GM19023 (cell line): ENCODE measurements around the gene EHHADH.
"Not testable (repeated sequence)": the region's sequence is repeated elsewhere in the genome, so short reads cannot be mapped to it uniquely, and the experiment has no call there.

Source experiments
- ATAC-seq: cut with Tn5 transposase; IDR thresholded peaks from one replicate; pipeline ENCODE4 v1.9.1; 2021; ENCODE audit warnings: mild to moderate bottlenecking, moderate library complexity; ENCODE audit not compliant: unreplicated experiment

The EHHADH gene

DNA sequence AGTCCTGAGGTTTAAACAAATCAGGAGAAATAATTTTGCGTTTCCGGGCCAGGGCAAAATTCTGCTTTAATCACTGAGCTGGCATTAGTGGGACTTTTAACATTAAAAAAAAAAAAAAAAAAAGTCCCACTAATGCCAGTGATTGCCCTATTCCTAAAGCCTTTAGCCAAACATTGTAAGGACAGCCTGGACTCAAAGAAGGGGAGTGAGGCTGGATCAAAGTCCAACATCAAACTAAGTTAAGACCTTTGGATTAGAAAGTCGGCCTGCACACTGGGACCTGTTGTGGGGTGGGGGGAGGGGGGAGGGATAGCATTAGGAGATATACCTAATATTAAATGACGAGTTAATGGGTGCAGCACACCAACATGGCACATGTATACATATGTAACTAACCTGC is 716 bp downstream of the EHHADH start:
- not testable (repeated sequence) for ATAC-seq

DNA sequence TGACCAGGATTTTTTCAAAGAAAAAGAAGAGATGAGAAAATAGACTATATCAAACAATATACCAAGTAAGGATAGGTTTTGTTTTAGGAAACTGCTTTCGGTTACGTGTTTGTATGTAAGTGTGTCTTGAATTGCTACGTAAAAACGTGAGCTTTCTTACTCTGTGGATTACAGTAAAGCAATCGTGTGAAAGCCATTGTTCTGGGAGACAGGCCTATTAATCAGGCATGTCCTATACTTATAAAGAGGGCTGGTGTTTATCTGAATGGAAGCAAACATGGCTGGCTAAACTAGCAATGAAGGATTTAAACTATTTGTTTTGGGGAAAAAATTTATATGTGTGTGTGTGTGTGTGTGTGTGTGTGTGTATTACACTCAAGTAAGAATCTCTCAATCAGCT is 2.6 kb downstream of the EHHADH start:
- no peak for ATAC-seq

DNA sequence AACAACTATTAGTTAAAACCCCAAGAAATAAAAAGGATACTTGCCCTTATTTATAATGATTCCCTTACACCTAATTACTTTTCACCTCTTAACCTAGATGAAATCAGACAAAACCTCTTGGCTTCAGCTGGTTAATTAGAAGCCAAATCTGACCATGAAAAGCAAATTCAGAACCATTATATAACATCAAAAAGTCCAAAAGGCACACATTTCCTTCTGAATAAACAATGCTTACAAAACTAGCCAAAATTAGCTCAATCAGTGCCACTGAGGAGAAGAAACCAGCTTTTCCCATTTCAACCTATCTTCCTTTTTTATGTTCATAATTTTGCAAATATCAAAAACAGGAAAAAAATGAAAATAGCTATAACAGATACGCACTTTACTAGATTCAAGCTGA is 3.2 kb downstream of the EHHADH start:
- ATAC-seq: no peak

DNA sequence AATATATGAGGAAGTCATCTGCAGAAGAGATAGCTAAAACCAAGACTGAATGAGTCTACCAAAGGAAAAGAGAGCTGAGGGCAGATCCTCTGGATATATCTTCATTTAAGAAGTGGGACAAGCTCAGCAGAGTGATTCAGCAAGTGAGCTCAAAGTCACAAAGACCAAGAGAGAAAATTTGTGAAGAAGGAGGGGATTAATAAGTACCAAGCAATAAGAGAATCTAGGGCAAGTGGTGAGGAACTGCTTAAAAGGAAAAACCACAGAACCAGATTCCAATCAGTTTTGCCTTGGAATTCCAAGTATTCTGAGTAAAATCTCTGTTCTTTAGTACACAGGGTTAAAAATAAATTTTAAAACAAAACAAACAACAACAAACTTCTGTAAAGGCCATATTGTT is 3.6 kb downstream of the EHHADH start:
- ATAC-seq: no peak

DNA sequence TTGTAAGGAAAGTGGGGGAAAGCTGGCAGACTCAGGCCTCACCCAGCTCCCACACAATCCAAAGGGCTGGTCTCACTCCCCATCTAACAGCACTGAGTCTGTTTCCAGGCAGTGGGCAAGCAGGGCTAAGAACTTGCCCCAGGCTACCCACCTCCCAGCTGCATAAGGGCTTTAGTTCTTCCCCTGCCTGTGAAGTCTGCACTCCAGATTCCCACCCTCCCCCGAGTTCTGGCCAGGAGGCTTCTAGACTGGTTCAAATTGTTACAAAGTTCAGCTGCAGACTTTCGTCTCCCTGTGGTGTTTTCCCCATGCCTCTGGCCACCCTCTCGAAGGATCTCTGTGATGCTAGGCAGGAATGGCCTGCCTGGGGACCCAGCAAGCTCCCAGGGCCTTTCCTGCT is 11.2 kb downstream of the EHHADH start:
- no peak for ATAC-seq

DNA sequence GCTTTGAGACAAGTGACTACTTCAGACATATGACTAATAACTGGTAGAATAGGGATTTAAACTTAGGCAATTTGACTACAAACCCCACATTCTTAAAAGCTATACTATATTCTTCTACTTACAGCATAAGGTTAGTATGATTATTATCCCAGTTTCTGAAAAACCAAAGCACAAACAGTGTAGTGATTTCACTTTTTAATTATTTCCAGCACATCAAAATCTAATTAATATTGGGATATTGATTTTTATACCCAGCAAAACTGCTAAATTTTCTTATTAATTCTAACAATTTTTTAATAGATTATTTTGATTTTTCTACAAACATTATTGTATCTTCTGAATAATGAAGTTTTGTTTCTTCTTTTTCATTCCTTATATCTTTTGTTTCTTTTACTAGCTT is 16.9 kb downstream of the EHHADH start:
- no peak for ATAC-seq

DNA sequence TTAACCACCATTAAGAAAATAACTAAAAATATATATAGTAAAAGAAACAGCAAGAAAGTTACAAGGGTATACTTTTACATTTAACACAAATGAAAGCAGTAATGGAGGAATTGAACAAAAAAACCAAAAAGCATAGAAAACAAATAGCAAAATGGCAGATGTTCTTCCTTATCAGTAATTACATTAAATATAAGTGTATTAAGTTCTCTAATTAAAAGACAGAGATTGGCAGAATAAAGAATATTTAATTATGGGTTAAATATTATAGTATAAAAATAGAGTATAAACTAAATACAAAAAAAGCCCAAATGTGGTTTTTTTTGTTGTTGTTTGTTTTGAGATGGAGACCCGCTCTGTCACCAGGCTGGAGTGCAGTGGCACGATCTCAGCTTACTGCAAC is 20.5 kb downstream of the EHHADH start:
- no peak for ATAC-seq

DNA sequence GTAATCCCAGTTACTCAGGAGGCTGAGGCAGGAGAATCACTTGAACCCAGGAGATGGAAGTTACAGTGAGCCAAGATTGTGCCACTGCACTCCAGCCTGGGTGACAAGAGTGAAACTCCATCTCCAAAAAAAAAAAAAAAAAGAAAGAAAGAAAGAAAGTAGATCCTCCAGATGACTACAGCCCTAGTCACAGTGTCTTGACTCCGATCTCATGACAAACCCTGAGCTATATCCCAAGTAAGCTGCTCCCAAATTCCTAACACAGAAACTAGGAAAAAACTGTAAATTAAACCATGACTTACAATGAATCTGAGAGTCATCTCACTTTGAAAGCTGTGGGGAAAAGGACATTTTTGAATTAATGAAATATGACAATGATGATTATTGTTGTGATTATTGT is 27.3 kb downstream of the EHHADH start:
- not testable (repeated sequence) for ATAC-seq

DNA sequence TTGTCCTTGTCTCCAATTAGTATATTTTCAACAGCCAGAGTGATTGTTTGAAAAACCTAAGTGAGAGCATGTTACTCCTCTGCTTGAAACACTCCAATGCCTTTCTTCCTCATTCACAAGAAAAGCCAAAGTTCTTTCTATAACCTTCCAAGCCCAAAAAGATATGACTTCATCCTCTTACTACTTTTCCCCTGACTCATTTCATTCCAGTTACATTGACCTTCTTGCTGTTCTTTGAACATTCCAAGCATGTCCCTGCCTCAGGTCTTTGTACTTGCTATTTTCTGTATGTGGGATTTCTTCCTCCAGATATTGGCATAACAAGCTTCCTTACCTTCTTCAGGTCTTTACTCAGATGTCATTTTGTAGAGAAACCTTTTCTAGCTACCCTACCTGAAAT is 28.3 kb downstream of the EHHADH start:
- no peak for ATAC-seq

DNA sequence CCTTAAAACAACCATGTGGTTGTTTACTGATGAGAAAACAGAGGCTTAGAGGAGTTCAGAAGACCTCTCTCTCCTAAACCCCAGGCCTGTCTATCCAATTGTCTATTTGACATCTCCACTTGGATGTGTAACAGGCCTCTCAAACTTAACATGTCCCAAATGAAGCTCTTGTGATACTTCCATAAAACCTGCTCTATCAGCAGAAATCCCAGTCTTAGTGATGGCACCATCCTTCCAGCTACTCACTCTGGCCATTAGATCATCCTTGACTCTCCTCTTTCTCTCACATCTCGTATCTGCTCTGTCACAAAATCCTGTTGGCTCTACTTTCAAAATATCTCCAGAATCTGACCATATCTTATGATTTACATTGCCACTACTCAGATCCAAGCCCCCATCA is 28.8 kb downstream of the EHHADH start:
- no peak for ATAC-seq

DNA sequence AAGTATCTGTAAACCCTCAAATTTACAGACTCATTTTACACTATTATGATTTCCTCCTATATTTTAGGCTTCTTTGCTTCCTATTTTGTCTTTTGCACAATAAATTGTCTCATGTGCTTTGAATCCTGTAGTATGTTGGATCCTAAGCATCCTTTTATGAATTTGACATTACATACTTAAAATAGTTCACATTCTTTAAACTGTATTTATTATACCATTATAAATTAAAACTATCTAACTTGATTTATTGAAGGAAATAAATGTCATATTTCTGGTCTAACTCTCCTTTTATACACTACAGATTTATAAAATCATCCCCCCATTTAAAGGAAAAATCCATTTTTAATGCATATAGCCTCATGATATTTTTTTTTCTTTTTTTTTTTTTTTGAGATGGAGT is 32.6 kb downstream of the EHHADH start:
- ATAC-seq: no peak

DNA sequence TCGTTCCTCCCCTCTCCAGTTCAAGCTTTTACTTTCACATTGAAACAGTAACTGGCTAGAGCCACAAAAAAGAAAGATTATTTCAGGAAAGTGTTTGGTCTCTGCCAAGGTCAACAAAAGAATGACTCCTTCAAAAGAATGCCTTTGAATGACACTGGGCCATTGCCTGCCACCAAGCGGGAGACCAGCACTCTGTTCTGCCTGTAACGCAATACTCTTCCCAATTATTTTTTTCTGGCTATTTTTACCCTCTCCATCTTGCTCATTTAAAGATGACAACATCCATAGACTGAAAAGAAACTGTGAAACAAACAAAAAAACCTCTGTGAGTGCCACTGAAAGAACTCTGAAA is 37.3 kb downstream of the EHHADH start:
- no peak for ATAC-seq

DNA sequence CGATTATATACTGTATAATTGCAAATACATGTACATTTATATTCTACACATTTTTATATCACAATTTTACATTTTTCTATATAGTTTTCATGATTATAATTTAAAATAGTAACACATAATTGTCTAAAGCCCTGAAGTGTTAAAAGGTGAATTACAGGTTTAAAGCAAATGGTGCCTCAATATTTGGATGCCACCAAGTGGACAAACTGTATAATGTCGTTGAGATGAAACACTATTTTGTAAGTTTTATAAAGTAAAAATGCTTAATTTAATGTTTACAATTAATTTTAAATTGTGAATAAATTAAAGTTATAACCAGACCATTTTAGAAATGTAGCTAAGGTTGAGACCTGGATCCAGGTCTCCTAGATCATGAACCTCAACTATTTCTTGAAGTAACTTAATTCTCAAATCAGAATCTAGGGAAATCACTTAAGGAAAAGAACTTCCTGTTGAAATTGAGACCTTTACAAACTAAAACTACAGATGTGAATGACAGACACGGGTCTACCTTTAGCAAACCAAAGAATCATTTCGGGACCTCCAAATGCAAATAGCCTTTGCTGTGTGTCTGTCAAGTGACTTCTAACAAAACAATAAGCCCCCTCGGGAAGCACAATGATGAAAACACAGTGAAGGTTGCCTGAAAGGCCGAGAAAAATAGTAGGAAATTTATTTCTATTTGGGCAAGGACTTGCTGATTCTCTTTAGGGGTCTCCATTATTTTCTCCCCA is 37.8 kb downstream of the EHHADH start:
- ATAC-seq: no peak

DNA sequence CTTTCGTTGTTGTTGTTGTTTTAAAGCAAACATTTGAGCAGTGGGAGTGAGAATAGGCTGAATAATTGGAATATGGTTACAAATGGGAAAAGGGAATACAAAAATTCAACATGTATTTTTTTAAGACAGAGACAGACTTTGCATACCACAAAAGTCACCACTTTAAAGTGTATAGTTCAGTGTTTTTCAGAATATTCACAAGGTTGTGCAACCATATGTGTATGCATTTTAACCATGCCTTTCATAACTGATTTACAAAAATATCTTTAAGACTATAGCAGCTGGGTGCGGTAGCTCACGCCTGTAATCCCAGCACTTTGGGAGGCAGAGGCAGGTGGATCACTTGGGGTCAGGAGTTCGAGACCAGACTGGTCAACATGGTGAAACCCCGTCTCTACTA is 41.3 kb downstream of the EHHADH start:
- ATAC-seq: no peak

DNA sequence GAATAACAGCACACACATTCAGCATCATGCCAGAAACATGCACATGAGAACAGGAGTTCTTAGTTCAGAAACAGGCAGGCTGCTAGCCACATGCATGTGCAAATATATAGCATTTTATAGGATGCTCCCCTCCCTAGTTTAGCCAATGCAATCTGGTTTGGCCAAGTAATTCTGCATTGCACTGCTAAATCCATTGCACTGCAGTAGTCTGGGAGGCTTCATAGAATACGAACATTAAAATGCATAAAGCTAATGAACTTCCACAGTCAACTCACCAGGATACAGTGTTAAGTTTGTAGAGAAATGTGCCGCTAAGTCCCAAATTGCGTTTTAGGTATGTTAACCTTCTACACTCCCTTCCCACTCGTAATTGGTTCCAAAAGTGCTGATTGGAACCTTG is 41.8 kb downstream of the EHHADH start:
- no peak for ATAC-seq

DNA sequence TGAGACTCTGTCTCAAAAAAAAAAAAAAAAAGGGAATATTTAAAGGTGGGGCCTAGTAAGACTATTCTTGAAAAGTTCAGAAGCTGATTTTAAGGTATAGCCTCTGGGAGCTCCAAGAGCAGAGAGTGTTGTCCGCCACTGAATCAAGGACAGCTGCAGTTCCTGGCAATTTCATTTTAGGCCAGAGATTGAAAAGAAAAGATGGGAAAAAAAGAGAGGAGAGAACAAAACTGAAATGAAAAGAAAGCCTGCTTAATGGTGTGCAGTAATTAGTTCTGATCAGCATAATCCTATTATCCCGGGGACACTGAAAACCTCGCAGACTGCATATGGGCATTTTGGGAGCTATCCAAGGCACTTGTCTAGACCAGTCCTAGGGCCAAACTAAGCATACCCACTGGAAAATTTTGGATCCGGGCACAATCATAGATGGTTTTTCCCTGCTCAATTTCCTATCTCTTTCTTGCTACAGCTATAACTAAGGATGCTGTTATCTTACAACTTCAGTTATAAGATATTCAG is 43.2 kb downstream of the EHHADH start:
- ATAC-seq: no peak

DNA sequence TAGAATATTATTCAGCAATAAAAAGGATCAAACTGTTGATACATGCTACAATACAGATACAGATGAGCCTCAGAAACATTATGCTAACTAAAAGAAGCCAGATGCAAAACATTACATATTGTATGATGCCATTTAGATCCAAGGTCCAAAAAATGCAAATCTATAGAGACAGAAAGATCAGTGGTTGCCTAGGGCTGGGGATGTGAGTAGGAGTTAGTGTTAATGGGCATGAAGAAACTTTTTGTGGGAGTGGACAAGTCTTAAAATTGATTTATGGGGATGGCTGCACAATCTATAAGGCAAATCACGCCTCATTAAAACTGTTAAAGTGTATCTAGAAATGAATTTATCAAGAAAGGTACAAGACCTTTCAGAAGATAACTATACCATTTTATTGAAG is 45.0 kb downstream of the EHHADH start:
- ATAC-seq: no peak

DNA sequence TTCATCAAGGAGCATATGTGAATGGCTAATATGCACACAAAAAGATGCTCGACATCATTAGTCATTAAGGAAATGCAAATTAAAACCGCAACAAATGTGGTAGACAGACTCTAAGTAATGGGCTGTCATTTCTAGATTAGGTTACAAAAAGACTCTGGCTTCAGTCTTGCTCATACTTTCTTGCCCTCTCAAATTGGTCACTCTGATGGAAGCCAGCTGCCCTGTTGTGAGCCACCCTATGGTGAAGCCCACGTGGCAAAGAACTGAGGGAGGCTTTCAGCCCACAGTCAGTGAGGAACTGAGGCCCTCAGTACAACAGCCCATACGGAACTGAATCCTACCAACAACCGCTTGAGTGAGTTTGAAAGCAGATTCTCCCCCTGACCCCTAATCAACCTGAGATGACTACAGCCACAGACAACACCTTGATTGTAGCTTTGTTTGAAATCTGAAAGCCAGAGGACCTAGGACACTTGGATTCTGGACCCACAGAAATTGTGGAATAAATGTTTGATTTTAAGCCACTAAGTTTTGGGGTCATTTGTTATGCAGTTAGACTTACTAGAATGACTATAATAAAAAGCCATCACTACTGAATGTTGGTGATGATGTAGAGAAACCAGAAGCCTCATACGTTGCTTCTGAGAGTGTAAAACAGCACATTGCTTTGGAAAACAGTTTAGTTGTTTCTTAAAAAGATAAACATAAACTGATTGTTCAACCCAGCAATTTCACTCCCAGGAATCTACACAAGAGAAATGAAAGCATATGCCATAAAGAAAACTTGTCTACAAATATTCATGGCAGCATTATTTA is 45.7 kb downstream of the EHHADH start:
- peak; percentile 96 for ATAC-seq

DNA sequence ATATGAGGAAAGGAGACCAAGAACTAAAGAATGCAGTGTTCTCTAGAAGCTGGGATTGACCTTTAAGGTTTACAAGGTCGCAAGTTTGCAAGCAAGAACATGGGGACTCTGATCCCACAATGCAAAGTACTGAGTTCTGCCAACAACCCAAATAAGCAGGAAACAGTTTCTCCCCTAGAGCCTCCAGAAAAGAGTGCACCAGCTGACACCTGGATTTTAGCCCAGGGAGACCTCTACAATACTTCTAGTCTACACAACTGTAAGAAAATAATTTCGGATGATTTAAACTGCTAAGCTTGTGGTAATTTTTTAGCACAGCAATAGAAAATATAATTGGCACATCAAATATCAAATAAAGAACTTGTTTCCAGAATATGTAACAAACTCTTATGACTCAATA is 46.4 kb downstream of the EHHADH start:
- no peak for ATAC-seq

DNA sequence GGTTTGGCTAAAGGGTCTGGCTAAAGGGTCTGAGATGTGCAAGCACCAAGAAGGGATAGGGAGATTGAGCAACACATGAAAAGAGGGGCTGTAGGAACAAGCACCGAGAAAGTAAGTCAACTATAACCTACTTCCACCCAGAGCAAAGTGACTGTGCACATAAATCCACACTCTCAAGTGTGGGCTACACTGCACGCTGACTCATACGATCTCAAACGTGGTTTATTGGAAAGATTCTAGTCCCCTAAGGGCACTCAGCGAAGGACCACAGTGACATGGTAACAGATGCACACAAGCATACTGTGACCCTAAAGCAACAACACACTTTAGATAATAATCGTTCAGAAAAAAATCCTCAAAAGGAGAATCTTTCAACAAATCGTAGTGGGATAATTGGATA is 48.0 kb downstream of the EHHADH start:
- ATAC-seq: no peak

DNA sequence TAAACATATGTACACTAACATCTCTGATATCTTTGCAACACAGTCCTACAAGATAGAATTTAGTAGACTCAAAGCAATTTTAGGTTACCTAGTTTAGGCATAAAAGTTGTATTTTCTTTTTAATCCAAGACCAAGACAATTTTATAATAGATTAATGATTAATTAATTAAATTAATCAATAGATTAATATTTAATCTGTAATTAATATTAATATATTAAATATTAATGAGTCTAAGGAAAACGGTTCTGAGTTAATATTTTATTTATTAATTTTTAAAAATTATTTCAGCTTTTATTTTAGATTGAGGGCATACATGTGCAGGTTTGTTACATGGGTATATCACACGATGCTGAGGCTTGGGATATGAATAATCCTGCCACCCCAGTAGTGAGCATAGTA is 49.0 kb downstream of the EHHADH start:
- ATAC-seq: no peak

DNA sequence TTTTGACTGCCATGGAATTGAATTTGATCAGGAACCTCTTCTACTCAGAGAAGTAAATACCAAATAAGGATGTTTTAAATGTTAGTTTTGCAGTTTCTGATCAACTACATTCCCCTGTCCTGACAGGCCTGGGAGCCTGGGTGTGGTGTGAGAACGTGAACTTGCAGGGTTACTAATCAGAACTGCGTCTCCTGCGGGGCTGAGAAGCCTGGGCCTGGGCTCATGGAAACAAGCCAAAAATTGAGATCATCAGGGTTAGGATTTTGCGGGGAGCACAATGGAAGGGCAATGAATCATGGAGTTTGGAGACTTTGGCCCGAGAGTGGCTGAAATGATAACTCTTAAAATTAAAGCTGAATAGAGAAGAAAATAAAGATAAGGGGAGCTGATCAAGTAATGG is 53.2 kb downstream of the EHHADH start:
- ATAC-seq: no peak
